Ammon's horn (tissue), 1 donor: ENCODE data around the gene CLSTN2.

ENCODE experiments used
- DNase-seq: peaks from one replicate; pipeline ENCODE4 v3.0.0-alpha.2; 2016; ENCODE audit warnings: low spot score

CLSTN2 gene

GRCh38 chr3:140148824-140149390, 213.9 kb downstream of the CLSTN2 start:
- DNase-seq, result no peak

- DNase-seq, result no peak
Measured at GRCh38 chr3:140151321-140151720, 216.3 kb downstream of the CLSTN2 start.

- DNase-seq, result no peak
Measured at GRCh38 chr3:140152851-140153639, 218.1 kb downstream of the CLSTN2 start.

GRCh38 chr3:140153736-140154135, 218.8 kb downstream of the CLSTN2 start:
- DNase-seq, result no peak

- no peak for DNase-seq
Measured at GRCh38 chr3:140157161-140157560, 222.2 kb downstream of the CLSTN2 start.

GRCh38 chr3:140159646-140160045, 224.7 kb downstream of the CLSTN2 start:
- DNase-seq, result no peak

GRCh38 chr3:140160553-140160952, 225.6 kb downstream of the CLSTN2 start:
- no peak for DNase-seq

GRCh38 chr3:140162551-140162950, 227.6 kb downstream of the CLSTN2 start:
- DNase-seq, result no peak

GRCh38 chr3:140163159-140163763, 228.3 kb downstream of the CLSTN2 start:
- no peak for DNase-seq

GRCh38 chr3:140164156-140164555, 229.2 kb downstream of the CLSTN2 start:
- no peak for DNase-seq

- no peak for DNase-seq
Measured at GRCh38 chr3:140164922-140165590, 230.1 kb downstream of the CLSTN2 start.

- no peak for DNase-seq
Measured at GRCh38 chr3:140165781-140166180, 230.8 kb downstream of the CLSTN2 start.

- peak; percentile 21 for DNase-seq
Measured at GRCh38 chr3:140166861-140167599, 232.0 kb downstream of the CLSTN2 start.

- DNase-seq, result no peak
Measured at GRCh38 chr3:140167600-140168281, 232.8 kb downstream of the CLSTN2 start.

- no peak for DNase-seq
Measured at GRCh38 chr3:140170612-140171011, 235.6 kb downstream of the CLSTN2 start.

- no peak for DNase-seq
Measured at GRCh38 chr3:140176526-140176925, 241.5 kb downstream of the CLSTN2 start.

- no peak for DNase-seq
Measured at GRCh38 chr3:140177943-140178342, 243.0 kb downstream of the CLSTN2 start.

- no peak for DNase-seq
Measured at GRCh38 chr3:140178482-140178881, 243.5 kb downstream of the CLSTN2 start.

- DNase-seq, result no peak
Measured at GRCh38 chr3:140180603-140181002, 245.6 kb downstream of the CLSTN2 start.

- DNase-seq, result no peak
Measured at GRCh38 chr3:140185375-140185774, 250.4 kb downstream of the CLSTN2 start.

GRCh38 chr3:140186421-140186920, 251.5 kb downstream of the CLSTN2 start:
- peak; percentile 62 for DNase-seq
